ENCODE results near the gene PATE4.

PATE4 gene

GRCh38 chr11:125887373-125888324 lies 54.5 kb downstream of the PATE4 start, which contains the start of gene HYLS1:
Gene HYLS1 (plus strand): TSS chr11:125887668. CDS start chr11:125899369, 11,701 bp downstream.
- DNase-seq, result peak; percentile 91

All from effector CD4-positive, alpha-beta T cell (primary cell).